LNCAP (cell line): ENCODE measurements around the gene RETREG2.

Source experiments
- TF ChIP-seq, protein P1 (sequence below): fragments of 450-650 bp; IDR thresholded peaks from 2 replicates; pipeline ENCODE4 v1.5.1; 2017; ENCODE audit warnings: mild to moderate bottlenecking

Gene RETREG2

DNA sequence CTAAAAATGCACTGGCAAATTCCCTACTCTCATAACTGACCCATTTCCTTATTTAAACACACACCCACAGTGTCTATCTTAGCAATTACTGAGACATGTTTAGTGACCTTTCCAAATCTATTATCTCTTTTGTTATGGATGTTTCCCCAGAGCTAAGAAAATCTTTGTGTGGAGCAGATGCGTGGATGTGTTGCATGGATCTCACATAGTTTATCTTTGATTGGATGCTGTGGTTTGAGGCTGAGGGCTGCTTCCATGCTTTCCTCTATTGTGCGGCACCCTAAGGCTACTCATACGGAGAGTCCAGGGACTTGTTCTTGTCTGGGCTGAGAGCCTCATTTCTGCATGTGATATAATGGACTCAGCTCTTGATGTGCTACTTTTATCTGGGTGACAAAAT is 56.3 kb downstream of the RETREG2 start:
- TF ChIP-seq, protein P1, sequence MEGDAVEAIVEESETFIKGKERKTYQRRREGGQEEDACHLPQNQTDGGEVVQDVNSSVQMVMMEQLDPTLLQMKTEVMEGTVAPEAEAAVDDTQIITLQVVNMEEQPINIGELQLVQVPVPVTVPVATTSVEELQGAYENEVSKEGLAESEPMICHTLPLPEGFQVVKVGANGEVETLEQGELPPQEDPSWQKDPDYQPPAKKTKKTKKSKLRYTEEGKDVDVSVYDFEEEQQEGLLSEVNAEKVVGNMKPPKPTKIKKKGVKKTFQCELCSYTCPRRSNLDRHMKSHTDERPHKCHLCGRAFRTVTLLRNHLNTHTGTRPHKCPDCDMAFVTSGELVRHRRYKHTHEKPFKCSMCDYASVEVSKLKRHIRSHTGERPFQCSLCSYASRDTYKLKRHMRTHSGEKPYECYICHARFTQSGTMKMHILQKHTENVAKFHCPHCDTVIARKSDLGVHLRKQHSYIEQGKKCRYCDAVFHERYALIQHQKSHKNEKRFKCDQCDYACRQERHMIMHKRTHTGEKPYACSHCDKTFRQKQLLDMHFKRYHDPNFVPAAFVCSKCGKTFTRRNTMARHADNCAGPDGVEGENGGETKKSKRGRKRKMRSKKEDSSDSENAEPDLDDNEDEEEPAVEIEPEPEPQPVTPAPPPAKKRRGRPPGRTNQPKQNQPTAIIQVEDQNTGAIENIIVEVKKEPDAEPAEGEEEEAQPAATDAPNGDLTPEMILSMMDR = no peak
